ENCODE measurements around the gene NTRK3. TPM values are rescaled to one million over a fixed set of nuclear protein-coding genes. Genes with fewer than 3 reads are reported as not detected.

The NTRK3 gene
- total RNA-seq, 2 donors from 2014 or later: 4.2 to 7.2 TPM

DNA sequence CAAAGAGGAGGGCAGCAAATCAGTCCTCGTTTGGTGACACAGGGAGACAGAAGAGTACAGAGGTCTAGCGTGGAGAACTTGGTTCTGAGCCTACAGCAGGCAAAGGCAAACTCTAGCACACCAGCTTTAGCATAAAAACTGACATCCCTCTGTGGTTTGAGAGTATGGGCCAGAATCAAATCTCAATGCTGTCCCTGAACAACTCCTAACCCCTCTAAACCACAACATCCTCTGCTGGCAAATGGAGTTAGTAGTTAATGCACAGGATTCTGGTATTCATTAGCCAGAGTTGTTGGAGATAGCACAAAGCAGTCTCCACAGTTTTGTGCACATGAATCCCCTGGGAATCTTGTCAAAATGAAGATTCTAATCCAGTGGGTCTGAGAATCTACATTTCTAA lies 315.8 kb downstream of the NTRK3 start:
- no peak overlapping the region for H3K4me3 ChIP-seq
- H3K27me3 ChIP-seq (replicated peaks; ENCODE audit: insufficient read depth): no peaks in the 10 kb centered on the region
- H3K27ac ChIP-seq: no peak overlapping the region
- H3K9me3 ChIP-seq: no peaks in the 10 kb centered on the region
- H3K4me1 ChIP-seq (replicated peaks): no peaks in the 10 kb centered on the region
- DNase-seq (ENCODE audit: low spot score): no peak
- intact Hi-C loops (cut with DNase I): loop anchor here (10.0 kb wide), 1 partner anchor 304 kb away; no protein-coding TSS in a partner anchor
- WGBS: 79% methylated on average over 2 of the region's 2 CpGs
- TF ChIP-seq, protein P1, sequence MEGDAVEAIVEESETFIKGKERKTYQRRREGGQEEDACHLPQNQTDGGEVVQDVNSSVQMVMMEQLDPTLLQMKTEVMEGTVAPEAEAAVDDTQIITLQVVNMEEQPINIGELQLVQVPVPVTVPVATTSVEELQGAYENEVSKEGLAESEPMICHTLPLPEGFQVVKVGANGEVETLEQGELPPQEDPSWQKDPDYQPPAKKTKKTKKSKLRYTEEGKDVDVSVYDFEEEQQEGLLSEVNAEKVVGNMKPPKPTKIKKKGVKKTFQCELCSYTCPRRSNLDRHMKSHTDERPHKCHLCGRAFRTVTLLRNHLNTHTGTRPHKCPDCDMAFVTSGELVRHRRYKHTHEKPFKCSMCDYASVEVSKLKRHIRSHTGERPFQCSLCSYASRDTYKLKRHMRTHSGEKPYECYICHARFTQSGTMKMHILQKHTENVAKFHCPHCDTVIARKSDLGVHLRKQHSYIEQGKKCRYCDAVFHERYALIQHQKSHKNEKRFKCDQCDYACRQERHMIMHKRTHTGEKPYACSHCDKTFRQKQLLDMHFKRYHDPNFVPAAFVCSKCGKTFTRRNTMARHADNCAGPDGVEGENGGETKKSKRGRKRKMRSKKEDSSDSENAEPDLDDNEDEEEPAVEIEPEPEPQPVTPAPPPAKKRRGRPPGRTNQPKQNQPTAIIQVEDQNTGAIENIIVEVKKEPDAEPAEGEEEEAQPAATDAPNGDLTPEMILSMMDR (IDR thresholded peaks at IDR 0.05): no peak
- no peaks in the 10 kb centered on the region for H3K36me3 ChIP-seq

GRCh38 chr15:87939848-87940457 lies 316.6 kb downstream of the NTRK3 start:
- no peaks in the 10 kb centered on the region for H3K27me3 ChIP-seq (replicated peaks; ENCODE audit: insufficient read depth)
- TF ChIP-seq, protein P1 (IDR thresholded peaks at IDR 0.05): no peak
- TF ChIP-seq POLR2A (IDR thresholded peaks at IDR 0.05) (no peak), POLR2AphosphoS5 (IDR thresholded peaks at IDR 0.05) (no peak)
- H3K4me3 ChIP-seq: no peak overlapping the region
- intact Hi-C loops (cut with DNase I): loop anchor here (10.0 kb wide), 1 partner anchor 305 kb away; no protein-coding TSS in a partner anchor
- H3K9me3 ChIP-seq: no peaks in the 10 kb centered on the region
- DNase-seq (ENCODE audit: low spot score): no peak
- 52% methylated on average over 2 of the region's 2 CpGs for WGBS
- H3K4me1 ChIP-seq (replicated peaks): no peaks in the 10 kb centered on the region
- no peak overlapping the region for H3K27ac ChIP-seq
- no peaks in the 10 kb centered on the region for H3K36me3 ChIP-seq

DNA sequence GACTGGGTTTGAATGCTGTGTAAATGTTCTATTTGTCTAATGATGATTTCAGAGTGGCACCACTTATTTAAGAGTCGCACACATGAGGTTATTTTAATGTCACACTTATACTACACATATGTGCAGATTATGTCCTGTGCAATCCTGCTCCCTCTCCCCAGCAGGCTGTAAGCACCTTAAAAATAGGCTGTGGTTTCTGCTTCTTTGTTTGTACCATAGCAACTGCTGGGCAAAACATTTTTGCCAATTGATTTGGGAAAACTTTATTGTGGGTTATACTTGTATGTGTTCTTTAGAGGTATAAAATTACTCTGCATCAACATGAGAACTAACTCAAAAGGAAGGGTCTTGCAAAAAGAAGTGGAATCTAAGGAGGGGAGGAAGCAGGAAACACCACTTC lies 318.5 kb downstream of the NTRK3 start:
- Histone ChIP-seq H3K4me1 (replicated peaks) (no peaks in the 10 kb centered on the region), H3K36me3 (no peaks in the 10 kb centered on the region), H3K9me3 (no peaks in the 10 kb centered on the region), H3K27me3 (replicated peaks; ENCODE audit: insufficient read depth) (no peaks in the 10 kb centered on the region), H3K27ac (no peak overlapping the region), H3K4me3 (no peak overlapping the region)
- 96% methylated on average over 1 of the region's 1 CpG for WGBS
- DNase-seq (ENCODE audit: low spot score): no peak
- TF ChIP-seq, protein P1 (IDR thresholded peaks at IDR 0.05): no peak
- no peak for TF ChIP-seq POLR2AphosphoS5 (IDR thresholded peaks at IDR 0.05)
- TF ChIP-seq POLR2A (IDR thresholded peaks at IDR 0.05): no peak
- intact Hi-C loops (cut with DNase I): no loop called here

DNA sequence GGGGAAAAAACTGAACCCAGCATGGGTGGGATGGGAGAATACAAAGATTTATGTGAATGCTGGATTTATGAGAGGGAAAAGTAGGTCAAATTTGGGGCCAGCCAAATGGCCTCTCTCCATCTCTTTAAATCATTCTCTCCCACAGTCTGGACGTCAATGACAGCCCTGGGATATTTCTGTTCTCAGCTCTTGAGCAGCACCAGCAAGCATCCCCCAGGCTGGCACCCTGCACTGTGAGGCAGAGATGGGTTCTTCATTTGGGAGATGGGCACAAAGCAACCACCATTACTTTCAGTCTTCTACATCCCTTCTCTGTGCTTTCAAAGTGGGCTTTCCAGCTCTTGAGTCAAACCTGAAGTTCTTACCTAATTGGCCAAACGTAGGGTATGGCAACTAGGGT lies 321.0 kb downstream of the NTRK3 start:
- no peaks in the 10 kb centered on the region for H3K36me3 ChIP-seq
- no peaks in the 10 kb centered on the region for H3K9me3 ChIP-seq
- no peak for DNase-seq (ENCODE audit: low spot score)
- no peak for TF ChIP-seq POLR2AphosphoS5 (IDR thresholded peaks at IDR 0.05)
- TF ChIP-seq POLR2A (IDR thresholded peaks at IDR 0.05): no peak
- TF ChIP-seq, protein P1 (IDR thresholded peaks at IDR 0.05): no peak
- WGBS: 44% methylated on average over 2 of the region's 2 CpGs
- H3K4me3 ChIP-seq: no peak overlapping the region
- H3K27ac ChIP-seq: no peak overlapping the region
- intact Hi-C loops (cut with DNase I): no loop called here
- no peaks in the 10 kb centered on the region for H3K4me1 ChIP-seq (replicated peaks)
- peaks cover 2% of the 10 kb centered on the region for H3K27me3 ChIP-seq (replicated peaks; ENCODE audit: insufficient read depth)

DNA sequence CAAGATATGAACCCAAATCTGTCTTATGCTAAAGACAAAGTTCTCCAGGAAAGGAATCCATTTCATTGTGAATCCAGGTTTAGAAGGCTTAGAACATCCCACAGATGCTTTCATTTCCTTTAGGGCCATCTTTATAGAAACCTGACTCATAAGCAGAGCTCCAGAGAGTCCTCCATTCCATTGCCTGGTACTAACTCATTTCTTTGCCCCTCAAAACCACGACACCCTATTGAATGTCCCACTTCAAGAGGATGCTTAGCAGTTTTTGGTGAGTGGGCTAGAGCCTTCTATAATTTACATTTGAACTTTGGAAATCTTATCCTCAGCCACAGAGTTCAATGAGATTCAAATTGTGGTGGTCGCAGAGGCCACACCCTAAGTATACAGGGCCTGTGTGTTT lies 325.0 kb downstream of the NTRK3 start:
- DNase-seq (ENCODE audit: low spot score): no peak
- Histone ChIP-seq H3K9me3 (no peaks in the 10 kb centered on the region), H3K4me3 (no peak overlapping the region), H3K27ac (no peak overlapping the region), H3K27me3 (replicated peaks; ENCODE audit: insufficient read depth) (peaks cover 2% of the 10 kb centered on the region), H3K4me1 (replicated peaks) (no peaks in the 10 kb centered on the region), H3K36me3 (no peaks in the 10 kb centered on the region)
- intact Hi-C loops (cut with DNase I): no loop called here
- 95% methylated on average over 2 of the region's 2 CpGs for WGBS
- TF ChIP-seq, protein P1 (IDR thresholded peaks at IDR 0.05): no peak
- TF ChIP-seq POLR2A (IDR thresholded peaks at IDR 0.05) (no peak), POLR2AphosphoS5 (IDR thresholded peaks at IDR 0.05) (no peak)

Data from prostate gland (tissue), 2 donors.